ENCODE results near the gene KCTD7.
"Not testable (repeated sequence)": the region's sequence is repeated elsewhere in the genome, so short reads cannot be mapped to it uniquely, and the experiment has no call there.

- TF ChIP-seq CTCF, POLR2A (IDR thresholded peaks at IDR 0.05): not testable (repeated sequence)
Measured at GRCh38 chr7:66619341-66619948, 9.2 kb upstream of the KCTD7 start.

All from adrenal gland (tissue), 5 donors.